K562 treated with DMSO at 1 percent for 12 hours (cell line): Measurements from ENCODE around the gene CAMK2D. TPM values are rescaled to one million over a fixed set of nuclear protein-coding genes. Genes with fewer than 3 reads are reported as not detected.

Experiments used
- total RNA-seq: library from RNA; unstranded; fragments of 300-600 nt; gene quantifications from 2 replicates; pipeline ENCODE4 v1.2.3, GENCODE V29; 2022; ENCODE audit not compliant: insufficient read depth

The CAMK2D gene
- not detected in 2 replicates for total RNA-seq

DNA sequence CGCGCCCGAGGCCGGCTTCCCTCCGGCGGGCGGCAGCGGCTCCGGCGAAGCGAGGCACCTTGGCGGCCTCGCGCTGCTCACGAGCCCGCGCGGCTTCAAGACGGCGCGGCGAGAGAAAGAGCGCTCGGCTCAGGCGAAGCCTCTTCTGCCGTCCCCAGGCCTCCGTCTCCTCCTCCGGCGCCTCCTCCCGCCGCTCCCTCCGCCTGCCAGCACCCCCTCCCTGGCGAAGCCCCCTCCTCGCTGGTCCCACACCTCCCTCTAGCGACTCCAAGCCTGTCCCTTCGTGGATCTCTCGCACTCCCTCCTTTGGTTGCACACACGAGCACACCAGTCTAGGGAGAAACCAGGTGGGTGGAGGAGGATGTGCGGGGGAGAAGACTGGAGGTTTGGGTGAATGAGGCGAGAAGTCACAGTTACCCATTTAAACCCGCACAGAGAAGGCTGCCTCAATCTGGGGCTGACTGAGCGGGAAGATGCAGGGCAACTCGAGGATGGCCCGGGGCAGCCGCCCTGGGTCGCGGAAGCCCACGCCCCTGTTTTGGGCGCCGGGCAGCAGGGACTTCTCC, at the start of gene CAMK2D:
CAMK2D (minus strand) TSS at position 119 of the 566 bp plus-strand sequence. CDS start 670 bp downstream, outside the sequence.

Other genes with a start within 250 kb of the CAMK2D start
- gene ARSJ, start 217.9 kb upstream of the CAMK2D start, total RNA-seq = not detected in 2 replicates